GM19455 (cell line): ENCODE results near the gene CCDC159.
A peak's percentile ranks its signal among the peaks of the same experiment; 100 is the strongest.
"Not testable (repeated sequence)": the region's sequence is repeated elsewhere in the genome, so short reads cannot be mapped to it uniquely, and the experiment has no call there.

ENCODE experiments used
- ATAC-seq: cut with Tn5 transposase; IDR thresholded peaks from one replicate; pipeline ENCODE4 v1.9.1; 2021; ENCODE audit not compliant: unreplicated experiment

Gene CCDC159

GRCh38 chr19:11364296-11364904, 18.1 kb downstream of the CCDC159 start:
- no peak for ATAC-seq

GRCh38 chr19:11364935-11365334, 18.6 kb downstream of the CCDC159 start:
- no peak for ATAC-seq

- ATAC-seq = no peak
These were observed 19.3 kb downstream of the CCDC159 start for GRCh38 chr19:11365557-11366117.

- no peak for ATAC-seq
These were observed 21.2 kb downstream of the CCDC159 start for GRCh38 chr19:11367528-11367927.

GRCh38 chr19:11370744-11371143, 24.4 kb downstream of the CCDC159 start:
- no peak for ATAC-seq

GRCh38 chr19:11373166-11373884, 27.0 kb downstream of the CCDC159 start:
- no peak for ATAC-seq

GRCh38 chr19:11373885-11374432, 27.6 kb downstream of the CCDC159 start:
- no peak for ATAC-seq

GRCh38 chr19:11374433-11375142, 28.3 kb downstream of the CCDC159 start, which contains the start of gene SWSAP1:
Gene SWSAP1 (plus strand): TSS chr19:11374666. CDS start chr19:11374681, 15 bp downstream.
- ATAC-seq = peak; percentile 87

GRCh38 chr19:11375143-11375948, 29.0 kb downstream of the CCDC159 start:
- no peak for ATAC-seq

- no peak for ATAC-seq
These were observed 30.9 kb downstream of the CCDC159 start for GRCh38 chr19:11377237-11377636.

GRCh38 chr19:11377756-11378155, 31.4 kb downstream of the CCDC159 start:
- ATAC-seq = no peak

- no peak for ATAC-seq
These were observed 32.2 kb downstream of the CCDC159 start for GRCh38 chr19:11378319-11379189.

- not testable (repeated sequence) for ATAC-seq
These were observed 33.0 kb downstream of the CCDC159 start for GRCh38 chr19:11379269-11379845.

GRCh38 chr19:11379857-11380350, 33.6 kb downstream of the CCDC159 start:
- ATAC-seq = no peak

- peak; percentile 72 for ATAC-seq
These were observed 34.6 kb downstream of the CCDC159 start for GRCh38 chr19:11380653-11381537.

GRCh38 chr19:11382898-11383705, 36.8 kb downstream of the CCDC159 start:
- ATAC-seq = no peak

GRCh38 chr19:11383706-11384048, 37.4 kb downstream of the CCDC159 start:
- no peak for ATAC-seq
